Stimulated activated CD4-positive, alpha-beta T cell treated with anti-CD3 and anti-CD28 coated beads, Interleukin-1b, Interleukin-23, amount 100 ng/mL, for 4 hours (primary cell): Measurements from ENCODE around the gene NFASC.

Source experiments
- DNase-seq, 2 donors: peaks; one replicate each; pipeline ENCODE4 v3.0.0-alpha.2; 2020; ENCODE audit warnings: low read depth in 2 of 2

Gene NFASC

DNA sequence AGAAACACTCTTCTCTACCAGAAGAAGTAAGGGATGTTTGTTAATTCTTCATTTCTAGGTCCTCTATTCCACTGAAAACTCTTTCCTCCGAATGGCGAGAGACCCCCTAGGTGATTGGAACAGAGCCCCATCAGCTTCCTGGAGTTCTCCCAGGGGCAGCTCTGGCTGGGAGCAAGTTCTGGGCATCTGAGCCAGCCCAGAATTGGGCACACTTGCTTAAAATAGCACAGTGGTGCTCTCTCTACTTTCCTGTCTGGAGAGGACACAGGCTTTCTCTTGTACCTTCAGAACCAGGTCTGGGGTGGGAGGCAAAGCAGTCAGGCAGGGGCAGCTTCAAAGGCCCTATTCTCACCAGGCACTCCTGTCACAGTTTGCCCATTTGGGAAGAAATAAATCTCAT, 89.2 kb downstream of the NFASC start:
- DNase-seq = no peak

DNA sequence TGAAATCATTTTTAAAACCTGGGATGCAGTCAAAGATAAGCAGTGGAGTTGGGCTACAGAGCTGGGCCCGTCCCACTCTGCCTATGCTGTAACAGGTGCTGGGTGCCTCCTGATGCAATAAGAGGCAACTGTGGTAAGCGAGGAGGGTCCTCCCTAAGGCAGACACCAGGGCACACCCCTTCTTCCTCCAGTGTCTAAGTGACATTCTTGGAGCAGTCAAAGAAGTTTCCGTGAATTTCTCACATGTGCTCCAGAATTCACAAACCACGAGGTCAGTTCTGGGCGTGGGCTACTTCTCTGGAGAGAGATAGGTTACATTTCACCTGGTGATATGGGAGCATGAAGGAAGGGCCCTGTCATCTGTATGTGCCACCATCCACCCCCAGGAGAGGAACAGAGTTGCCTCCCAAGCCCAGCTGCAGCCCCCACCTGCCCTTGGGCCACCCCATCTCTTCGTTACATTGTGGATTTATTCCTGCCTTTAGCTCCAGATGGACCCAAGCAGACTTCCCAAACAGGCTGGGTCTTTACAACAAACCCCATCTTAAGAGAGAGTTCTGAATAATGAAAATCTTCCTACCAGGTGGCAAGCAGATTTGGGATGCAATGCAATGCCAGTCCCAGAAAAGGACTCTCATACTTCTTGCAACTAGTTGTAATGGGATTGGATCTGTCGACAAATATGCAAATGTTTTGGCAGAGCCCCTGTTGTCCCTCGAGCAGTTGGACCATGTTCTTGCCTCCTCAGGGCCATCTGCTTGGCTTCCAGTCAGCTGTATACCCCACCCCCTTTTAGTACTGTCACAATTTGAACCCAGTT, 89.9 kb downstream of the NFASC start:
- no peak for DNase-seq

DNA sequence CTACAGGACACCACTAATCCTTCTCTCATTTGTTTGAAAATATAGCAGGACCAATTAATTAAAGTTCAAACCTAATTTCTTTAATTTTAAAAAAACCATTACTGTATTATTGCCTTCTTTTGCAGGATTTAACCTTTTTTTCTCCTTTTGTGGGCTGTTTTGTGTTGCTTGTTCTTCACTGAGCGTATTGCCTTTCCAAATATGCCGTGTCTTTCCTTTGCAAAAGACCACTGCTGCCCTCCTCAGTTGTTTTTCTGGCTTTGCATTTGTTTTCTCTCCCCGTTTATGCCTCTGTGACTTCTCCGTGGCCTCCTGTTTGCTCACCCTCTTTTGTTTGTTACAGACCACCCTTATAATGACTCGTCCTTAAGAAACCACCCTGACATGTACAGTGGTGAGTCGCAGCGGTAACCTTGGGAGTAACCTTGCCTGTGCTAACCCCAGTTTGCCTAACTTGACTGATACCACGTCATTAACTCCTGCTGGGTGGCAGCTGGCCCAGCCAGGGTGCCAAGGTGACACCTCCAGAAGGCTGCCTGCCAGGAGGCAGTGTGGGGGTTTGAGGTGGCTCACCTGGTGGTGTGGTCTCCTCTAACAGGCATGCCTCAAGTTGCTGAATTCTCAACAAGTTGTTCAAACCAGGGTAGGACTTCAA, 91.2 kb downstream of the NFASC start:
- no peak for DNase-seq

DNA sequence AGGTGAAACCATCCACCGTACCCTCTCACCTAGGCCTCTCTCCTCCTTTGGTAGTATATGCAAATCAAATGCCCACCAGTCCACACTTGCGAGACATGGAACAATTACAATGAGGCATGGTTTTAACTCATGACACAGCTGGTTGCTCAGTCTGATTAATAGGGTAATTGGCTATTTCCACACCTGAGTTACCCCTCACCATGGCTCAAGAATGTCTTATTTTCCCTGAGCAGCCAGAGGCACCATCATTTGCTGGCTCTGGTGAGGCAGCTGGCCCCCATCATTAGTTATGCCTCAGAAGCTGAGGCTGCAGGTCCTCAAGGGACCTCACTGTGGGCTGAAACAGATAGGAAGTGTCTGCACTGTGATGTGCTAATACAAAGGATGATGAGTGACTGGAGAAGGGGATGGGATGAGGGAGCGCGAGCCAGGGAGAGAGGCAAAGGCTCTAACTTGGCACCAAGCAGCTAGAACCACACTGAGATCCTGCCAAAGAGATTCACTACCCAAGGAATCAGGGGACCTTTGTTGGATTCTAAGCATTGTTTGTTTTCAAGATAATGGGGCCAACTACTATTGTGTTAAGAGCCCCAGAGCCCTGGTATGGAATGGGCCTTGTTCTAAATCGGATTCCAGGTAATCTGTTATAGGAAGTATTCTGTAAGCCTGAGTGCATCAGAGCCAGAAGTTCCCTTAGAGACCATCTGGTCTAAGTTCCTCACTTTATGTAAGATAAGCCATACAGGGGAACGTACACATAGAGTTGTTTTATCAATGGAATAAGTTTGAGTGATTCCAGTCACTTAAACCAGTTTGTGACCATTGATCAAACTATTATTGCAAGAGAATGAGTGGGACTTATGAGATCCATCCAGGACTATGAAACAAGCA, 92.3 kb downstream of the NFASC start:
- DNase-seq = no peak

DNA sequence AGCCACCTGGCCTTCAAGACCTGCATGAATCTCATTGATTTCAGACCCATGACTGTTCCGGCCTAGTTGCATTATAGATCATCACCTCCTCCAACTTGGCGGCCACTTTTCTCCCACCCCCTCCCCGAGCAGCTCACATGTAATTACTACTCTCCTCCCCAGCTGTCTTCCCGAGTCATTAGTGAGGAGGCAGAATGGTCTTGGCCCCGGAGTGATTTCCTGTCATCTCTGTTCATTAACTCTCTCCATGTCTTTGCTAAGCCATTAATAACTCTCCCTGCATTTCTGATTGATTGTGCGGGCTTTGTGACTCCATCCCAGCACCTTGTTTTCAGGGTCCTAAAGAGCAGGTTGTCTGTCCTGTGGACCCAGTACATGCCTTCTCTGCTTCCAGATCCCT, 96.8 kb downstream of the NFASC start:
- no peak for DNase-seq

DNA sequence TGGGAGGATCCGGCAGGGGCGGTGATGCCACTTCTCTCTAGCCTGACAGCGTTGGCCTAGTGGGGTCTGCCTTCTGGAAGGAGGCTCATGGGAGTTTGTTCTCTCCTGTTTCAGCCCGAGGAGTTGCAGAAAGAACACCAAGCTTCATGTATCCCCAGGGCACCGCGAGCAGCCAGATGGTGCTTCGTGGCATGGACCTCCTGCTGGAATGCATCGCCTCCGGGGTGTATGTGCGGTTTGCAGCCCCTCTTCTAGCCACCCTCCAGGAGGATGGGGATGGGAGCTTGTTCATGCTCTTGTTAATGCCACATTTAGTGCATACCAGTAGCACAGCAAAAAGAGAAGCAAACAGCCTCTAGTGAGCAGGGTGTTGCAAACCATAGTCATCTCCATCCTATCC, 97.5 kb downstream of the NFASC start:
- no peak for DNase-seq

DNA sequence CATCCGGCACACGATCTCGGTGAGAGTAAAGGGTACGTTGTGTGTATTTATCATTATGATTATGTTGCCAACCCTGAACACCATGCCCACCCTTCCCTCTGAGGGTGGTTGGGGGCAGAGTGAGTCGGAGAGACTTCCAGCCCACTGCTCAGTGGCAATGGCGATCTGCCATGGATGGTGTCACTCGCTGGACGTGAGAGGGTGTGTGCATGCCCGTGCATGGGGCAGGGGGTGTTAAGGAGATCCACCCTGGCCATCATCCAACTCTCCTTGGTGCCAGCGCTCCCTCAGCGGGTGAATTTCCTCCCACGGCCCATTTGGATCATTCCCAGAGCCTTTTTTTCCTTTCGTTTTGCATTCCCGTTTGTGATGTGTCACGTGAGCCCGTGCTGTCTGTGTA, 98.3 kb downstream of the NFASC start:
- no peak for DNase-seq

DNA sequence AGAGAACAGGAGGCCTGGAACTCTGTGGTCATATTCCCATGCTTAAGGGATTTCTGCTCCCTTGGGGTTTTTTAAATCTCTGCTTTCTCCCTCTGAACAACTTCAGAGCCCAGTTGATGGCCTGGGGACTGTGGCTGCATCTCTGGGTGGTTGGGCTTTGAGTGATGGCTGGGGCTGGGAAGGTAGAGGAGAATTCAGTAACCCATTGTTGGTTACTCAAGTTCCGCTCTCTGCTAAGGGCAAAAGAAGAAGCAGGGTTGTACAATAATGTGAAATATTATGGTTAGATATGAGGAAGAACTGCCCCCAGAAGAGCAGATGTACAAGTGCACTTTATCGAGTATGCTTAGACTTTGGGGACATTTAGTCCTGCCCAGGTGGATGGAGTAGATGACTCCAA, 100.3 kb downstream of the NFASC start:
- no peak for DNase-seq

DNA sequence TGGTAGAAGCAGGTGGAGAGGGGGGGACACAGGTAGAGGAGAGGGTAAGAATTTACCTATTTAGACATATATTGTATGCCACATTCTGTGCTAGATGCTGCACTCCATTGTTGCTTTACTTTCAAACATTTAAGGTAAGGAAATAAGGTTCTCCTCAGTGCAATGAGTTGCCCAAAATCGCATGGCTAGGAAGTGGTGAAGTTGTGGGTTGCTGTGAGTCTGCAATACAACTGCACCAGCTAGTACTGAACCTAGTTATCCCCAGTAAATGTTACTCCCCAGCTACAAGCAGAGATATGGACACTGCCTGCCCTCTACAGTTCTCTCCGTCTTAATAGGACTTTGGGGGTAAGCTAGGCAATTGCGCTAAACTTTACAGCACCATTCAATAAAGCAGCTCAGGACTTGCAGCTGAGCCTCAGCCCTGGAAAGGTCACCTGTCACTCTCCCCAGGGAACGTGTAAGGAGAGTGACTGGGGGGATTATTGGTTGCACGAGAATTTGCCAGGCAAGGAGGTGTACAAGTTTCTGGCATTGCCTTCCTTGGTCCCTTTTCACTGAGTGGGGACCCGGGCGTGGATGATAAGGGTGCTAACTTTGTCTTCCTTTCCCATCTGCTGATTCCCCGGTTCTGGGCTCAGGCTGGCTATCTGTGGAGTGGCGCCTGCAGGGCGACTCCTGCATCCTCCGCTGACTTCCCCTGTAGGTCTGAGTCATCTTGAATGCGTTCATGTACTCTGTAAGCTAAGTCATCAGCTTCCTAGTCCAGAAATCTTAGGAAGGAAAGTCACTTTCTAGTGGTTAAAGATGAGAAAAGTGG, 101.1 kb downstream of the NFASC start:
- DNase-seq = no peak

DNA sequence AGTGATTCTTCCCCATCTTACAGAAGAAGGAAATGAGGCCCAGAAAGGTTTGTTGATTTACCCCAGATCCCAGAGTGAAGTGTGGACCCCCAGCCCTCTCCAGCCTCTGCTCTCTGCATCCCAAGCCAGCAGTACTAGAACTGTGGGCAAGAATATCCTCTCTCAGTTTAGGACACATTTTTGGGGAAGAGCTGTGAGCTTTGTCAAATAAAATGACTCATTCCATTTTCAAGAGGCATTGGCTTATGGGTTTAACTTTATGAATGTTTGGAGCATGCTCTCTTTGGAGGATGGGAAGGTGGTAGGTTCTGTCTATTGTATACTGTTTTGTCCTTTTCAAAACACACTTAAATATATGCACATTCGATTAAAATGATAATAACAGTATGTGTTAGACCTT, 101.8 kb downstream of the NFASC start:
- DNase-seq = no peak

DNA sequence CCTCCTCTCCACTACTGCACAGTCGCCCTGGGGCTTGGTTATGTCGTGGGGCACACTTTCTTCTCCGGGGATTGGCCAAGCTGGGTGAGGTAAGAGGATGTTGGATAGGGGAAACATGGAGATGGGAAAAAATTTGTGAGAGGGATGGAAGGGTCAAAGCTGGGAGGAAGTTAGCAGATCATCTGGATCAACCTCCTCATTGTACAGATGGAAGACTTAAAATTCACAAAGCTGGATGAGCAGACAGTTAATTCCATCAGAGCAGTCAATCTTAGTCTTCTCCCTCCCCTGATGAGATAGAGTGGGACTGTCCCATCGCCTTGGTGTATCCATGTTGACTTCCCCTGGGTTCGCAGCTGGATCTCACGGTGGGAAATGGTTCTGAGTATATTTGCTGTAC, 102.8 kb downstream of the NFASC start:
- no peak for DNase-seq

DNA sequence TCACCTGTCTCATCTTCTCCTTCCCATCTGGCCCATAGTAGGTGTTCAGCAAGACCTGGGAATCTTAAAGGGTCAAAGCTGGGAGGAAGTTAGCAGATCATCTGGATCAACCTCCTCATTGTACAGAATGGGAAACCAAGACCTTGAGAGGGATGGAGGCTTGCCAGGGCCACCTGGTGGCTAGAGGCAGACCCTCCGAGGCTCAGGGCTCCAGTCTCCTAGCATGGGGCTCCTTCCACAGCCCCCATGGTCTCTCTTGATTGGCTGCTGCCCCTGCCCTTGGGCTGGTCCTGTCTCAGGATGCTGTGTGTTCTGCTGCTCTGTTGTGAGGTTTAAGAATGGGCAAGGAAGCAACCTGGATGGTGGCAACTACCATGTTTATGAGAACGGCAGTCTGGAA, 103.7 kb downstream of the NFASC start:
- no peak for DNase-seq

DNA sequence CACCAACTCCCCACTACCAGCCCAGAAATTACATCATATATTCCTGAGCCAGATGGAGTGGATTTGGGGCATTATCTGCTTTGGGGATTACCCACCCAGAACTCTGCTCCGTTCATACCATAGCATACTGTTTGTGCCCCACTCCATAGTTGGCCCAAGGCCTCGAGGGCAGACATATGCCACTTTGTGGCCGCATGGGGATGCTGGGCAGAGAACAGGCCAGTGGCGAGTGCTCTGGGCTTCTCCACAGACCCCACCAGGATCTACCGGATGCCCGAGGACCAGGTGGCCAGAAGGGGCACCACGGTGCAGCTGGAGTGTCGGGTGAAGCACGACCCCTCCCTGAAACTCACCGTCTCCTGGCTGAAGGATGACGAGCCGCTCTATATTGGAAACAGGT, 104.4 kb downstream of the NFASC start:
- DNase-seq = no peak

DNA sequence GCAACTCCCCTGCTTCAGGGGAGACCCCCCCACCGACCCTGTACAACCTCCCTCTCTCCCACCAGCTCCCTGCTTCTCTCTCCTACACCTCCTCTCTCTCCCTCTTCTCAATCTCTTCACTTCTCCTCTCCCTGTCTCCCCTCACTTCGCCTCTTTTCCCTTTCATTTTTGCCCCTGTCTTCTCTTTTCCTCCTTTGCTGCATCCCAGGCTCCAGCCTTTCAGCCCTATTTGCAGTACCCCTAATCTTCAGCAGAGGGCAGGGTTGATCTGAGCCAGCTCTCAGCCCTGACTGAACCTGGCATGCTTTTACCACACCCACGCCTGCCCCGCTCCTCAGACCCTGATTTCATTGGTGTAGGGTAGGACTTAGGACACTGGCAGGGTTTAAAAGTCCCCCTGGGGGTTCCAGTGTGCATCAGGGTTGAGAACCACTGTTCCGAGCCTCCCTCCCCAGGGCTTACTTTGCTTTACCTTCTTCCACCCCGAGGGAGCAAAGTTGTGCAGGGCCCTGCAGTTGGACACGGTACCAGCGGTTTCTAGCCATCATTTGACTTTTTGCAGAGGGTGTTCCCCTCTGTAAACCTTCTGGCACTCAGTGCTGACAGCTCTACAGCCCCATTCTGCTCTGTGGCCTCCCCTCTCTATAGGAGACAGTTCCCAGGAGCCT, 105.0 kb downstream of the NFASC start:
- peak; percentile 22 to 37 for DNase-seq

DNA sequence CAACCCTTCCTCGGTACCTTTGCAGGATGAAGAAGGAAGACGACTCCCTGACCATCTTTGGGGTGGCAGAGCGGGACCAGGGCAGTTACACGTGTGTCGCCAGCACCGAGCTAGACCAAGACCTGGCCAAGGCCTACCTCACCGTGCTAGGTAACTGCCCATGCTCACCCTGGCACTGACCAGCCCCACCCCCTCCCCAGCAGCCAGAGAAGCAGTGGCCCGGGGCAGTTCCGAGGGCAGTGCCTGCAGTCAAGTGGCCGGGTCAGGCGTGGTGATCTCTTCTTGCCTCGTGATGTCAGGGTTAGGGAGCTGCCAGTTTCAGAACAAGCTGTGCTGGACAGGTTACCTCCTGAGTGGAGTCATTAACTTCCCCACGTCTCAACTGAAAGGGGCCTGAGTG, 106.0 kb downstream of the NFASC start:
- no peak for DNase-seq

DNA sequence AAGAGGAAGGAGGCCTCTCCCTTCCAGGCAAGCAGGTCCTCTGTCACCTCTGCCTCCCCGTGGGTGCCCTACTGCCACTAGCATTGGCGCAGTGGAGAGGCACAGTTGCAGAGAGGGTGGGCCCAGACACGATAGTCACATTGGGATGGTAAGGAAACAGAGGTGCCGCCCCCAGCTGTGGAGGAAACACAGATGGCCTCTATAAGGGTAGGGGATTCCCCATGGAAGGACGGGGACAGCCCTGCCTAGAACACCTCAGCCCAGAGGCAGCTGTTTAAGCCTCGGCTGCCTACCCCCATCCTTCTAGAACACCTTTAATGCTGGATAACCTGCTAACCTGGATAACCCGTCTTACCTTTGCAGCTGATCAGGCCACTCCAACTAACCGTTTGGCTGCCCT, 106.7 kb downstream of the NFASC start:
- DNase-seq = no peak

DNA sequence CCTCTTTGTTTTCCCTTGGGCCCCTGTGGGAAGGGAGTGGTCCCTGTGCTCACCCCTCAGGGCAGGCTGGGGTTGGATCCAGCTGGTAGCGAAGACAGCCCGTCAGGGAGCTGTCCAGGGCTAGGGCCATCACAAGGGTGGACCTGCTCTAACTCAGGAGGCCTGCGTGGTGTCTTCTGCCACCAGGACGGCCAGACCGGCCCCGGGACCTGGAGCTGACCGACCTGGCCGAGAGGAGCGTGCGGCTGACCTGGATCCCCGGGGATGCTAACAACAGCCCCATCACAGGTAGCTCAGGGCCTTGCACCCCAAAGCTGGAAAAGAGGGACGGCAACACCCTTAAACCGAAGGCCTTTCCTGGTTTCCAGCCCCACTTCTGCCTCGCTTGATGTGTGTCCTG, 108.1 kb downstream of the NFASC start:
- no peak for DNase-seq

DNA sequence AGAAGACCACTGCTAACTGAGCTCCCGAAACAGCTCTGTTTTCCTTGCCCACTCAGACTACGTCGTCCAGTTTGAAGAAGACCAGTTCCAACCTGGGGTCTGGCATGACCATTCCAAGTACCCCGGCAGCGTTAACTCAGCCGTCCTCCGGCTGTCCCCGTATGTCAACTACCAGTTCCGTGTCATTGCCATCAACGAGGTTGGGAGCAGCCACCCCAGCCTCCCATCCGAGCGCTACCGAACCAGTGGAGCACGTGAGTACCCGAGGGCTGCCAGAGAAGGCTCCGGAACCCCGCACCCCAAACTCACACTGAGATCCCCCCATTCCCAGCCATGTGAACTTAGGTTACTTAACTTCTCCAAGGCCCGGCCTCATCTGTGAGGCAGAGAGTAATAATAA, 108.6 kb downstream of the NFASC start:
- DNase-seq = no peak

DNA sequence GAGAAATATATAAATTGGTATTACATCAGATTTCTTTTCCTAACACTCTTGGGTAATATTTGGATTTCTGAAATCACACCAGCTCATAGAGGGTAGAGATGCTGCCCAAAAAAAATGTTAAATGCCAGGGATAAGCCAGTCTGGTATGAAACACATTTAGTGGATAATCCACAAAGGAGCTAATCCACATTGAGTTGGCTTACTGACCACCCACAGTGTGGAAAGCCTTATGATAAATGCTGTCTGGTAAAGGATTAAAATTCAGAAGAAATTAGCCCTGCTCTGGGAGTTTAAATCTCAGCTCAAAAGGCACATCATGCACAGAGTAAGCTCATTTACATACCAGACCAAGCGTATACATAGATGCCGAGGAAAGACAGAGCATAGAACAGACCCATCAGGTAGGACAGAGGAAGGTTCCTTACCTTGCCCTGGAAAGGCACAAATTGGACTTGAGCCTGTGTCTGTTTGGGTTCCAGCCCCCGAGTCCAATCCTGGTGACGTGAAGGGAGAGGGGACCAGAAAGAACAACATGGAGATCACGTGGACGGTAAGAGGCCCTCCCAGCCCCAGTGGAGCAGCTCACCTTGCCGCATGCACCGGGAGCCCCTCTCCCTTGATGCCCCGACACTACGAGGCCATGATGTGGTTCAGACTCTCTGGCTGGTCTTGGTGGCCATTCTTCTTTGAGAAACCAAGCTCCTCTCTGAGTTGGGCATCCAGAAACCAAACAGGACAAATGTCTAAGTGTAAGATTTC, 109.4 kb downstream of the NFASC start:
- DNase-seq = no peak

DNA sequence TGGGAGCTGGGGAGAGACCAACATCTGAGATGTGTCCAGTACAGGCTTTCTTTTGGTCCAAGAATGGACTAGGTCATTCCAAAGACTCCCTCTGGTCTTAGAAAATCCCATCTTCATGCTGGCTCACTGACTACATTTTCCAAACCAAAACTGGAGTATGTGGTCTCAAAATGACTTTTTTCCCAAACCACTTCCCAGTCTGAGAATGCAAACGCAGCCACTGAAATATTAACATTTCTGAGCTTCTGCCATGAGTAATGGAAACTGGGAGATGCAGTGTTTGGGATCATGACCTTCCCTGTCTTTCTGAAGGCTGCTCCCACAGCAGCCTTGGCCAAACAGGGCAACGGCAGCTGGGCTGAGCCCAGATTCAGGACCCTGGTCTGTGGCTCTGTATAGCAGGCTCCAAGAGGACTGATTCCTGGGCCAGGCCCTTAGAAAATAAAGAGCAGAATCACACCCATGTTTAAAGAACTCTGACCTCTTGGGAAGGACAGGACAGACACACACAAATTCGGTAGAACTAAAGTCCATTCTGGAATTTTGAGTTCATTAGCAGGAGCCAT, 110.3 kb downstream of the NFASC start:
- DNase-seq = no peak
